OCI-LY1 (cell line): Measurements from ENCODE around the gene CACNA1C.

ENCODE experiments used
- CTCF ChIP-seq: fragments of 200-600 bp; sonication (generic), shearing (Covaris generic); IDR thresholded peaks from 2 replicates; pipeline ENCODE4 v1.5.1; 2017; ENCODE audit warnings: mild to moderate bottlenecking, antibody characterized with exemption, low read length, moderate library complexity, mixed read lengths
- EZH2 ChIP-seq: fragments of 200-600 bp; sonication (generic), shearing (Covaris generic); IDR thresholded peaks from 2 replicates; pipeline ENCODE4 v1.8.0; 2017; ENCODE audit warnings: borderline replicate concordance, mixed run types, mild to moderate bottlenecking, antibody characterized with exemption, low read length, moderate library complexity, mixed read lengths

GRCh38 chr12:2341051-2341751 lies 288.4 kb downstream of the CACNA1C start:
- TF ChIP-seq EZH2 (no peak), CTCF (no peak)
